Astrocyte of the cerebellum (primary cell): ENCODE data around the gene SYT7.

Experiments
- DNase-seq: peaks from one replicate; pipeline ENCODE4 v3.0.0-alpha.2; 2011; ENCODE audit warnings: low read depth
- H3K4me3 ChIP-seq: 2 replicates; pipeline ENCODE4 v1.5.1; 2011; ENCODE audit warnings: mild to moderate bottlenecking, low read depth, low read length, moderate library complexity
- CTCF ChIP-seq: IDR thresholded peaks from 2 replicates; pipeline ENCODE4 v1.5.1; 2012; ENCODE audit warnings: low read length, low read depth, moderate library complexity, mild to moderate bottlenecking; ENCODE audit errors: missing control alignments
- in situ Hi-C: cut with HindIII; loops from 2 replicates; pipeline ENCODE4 v1.10.0; 2017; ENCODE audit warnings: low sequenced_read_pairs

SYT7 gene

GRCh38 chr11:61539831-61540357 is 41.0 kb downstream of the SYT7 start:
- no peak overlapping the region for H3K4me3 ChIP-seq
- no peak for TF ChIP-seq CTCF
- peak; percentile 15 for DNase-seq
- in situ Hi-C loops, result loop anchor here (5.0 kb wide), 1 partner anchor 72 kb away; no protein-coding TSS in a partner anchor

DNA sequence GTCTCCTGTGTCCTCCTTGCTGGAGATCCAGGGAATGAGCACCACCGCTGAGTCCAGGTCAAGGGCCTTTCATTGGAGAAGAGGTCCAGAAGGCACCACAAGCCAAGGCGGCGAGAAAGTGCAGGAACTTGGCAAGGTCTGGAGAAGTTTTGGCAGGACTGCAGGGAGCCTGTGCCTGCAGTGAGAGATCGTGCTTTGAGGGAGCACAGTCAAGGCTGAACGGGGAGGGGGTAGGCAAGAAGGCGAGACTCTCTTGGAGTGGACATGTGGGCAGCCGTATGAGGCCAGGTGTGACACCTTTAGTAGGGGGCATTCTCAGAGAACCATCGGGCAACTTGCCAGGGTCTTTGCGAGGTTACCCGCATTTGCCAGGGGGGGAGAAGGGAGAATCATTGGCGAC is 41.9 kb downstream of the SYT7 start:
- no peak overlapping the region for H3K4me3 ChIP-seq
- in situ Hi-C loops, result loop anchor here (5.0 kb wide), 1 partner anchor 73 kb away; no protein-coding TSS in a partner anchor
- no peak for DNase-seq
- TF ChIP-seq CTCF, result no peak

- TF ChIP-seq CTCF, result no peak
- DNase-seq, result no peak
- in situ Hi-C loops, result loop anchor here (5.0 kb wide), 1 partner anchor 74 kb away; no protein-coding TSS in a partner anchor
- no peak overlapping the region for H3K4me3 ChIP-seq
These were observed 42.3 kb downstream of the SYT7 start for GRCh38 chr11:61538636-61538961.

DNA sequence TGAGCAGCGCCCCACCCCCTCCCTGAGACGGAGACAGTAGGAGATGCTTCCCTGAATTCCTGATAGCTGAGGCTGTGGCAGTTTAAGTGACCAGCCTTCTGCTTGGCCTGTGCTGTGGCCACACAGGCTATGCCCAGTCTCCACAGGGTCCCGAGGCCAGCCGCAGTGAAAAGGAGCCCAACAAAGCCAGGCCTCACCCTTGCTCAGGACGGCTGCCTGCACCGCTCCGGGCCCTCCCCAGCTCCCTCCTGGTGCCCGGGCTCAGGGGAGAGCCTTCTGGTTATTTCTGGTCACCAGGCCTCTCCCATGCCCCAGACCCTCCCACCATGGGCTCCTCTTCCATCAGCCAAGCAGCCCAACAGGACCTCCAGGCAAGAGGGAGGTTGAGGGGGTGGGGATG is 43.5 kb downstream of the SYT7 start:
- in situ Hi-C loops, result loop anchor here (5.0 kb wide), 1 partner anchor 75 kb away; no protein-coding TSS in a partner anchor
- no peak for DNase-seq
- no peak for TF ChIP-seq CTCF
- H3K4me3 ChIP-seq, result no peak overlapping the region

DNA sequence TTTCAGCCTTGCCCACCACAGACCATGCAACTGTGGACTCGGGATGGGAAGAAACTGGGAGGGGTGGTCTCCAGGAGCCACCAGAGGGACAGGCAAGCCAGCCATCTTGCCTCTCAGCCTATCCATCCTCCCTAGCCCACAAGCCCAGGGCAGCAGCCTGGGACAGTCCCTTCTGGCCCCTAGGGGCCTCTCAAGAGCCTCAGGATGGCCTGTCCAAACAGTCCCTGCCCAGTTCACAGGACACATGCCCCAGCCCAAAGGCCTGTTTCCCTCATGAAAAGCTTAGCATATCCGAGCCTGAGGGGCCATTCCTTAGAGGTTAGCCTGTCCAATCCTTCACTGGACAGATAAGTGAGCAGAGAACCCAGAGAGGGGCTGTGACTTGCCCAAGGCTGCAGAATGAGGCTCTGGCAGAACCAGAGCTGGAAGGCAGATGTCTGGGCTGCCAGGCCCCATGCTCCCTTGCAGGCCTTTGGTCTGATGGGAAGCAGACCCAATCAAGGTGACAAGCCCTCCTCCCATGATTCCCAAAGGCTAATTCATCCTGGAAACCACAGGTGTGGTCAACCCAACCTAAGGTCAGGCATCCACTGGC is 44.1 kb downstream of the SYT7 start:
- DNase-seq, result no peak
- no peak overlapping the region for H3K4me3 ChIP-seq
- TF ChIP-seq CTCF, result no peak
- in situ Hi-C loops, result loop anchor here (5.0 kb wide), 1 partner anchor 76 kb away; no protein-coding TSS in a partner anchor

DNA sequence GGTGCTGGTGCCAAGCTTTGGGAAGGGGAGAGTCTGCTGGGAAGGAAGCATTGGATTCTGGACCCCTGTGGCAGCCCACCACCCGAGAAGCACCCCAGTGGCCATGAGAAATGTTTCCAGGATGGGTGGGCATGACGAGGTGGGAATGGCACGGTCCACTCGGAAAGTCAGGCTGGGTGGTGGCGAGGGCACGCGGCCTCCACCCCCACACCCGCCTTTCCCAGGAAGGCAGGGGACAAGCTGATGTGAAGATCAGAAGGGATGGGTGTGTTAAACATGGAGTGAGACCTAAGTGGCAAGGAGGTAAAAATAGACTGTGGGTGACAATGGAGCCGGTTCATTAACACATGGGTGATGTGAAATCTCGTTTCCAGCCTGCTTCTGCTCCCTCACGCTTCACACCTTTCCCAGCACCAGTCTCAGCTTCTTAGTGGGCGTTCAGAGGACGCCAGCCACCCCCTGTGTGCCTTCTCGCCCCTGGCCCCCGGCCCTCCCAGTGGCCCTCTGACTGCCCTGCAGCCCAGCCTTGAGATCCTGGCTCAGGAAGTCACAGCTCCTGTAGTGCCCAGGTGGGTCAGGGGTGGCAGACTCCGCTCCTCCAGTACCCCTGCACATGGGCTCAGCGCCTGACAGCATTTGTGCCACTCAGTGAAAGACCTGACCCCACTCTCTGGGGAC is 44.7 kb downstream of the SYT7 start:
- no peak for TF ChIP-seq CTCF
- DNase-seq, result no peak
- in situ Hi-C loops, result loop anchor here (5.0 kb wide), 1 partner anchor 76 kb away; no protein-coding TSS in a partner anchor
- H3K4me3 ChIP-seq, result no peak overlapping the region
